ENCODE measurements around the gene MED25. TPM values are rescaled to one million over a fixed set of nuclear protein-coding genes. Genes with fewer than 3 reads are reported as not detected.

The MED25 gene
- total RNA-seq, 1 experiment from 2014 or later = 93.0 TPM

DNA sequence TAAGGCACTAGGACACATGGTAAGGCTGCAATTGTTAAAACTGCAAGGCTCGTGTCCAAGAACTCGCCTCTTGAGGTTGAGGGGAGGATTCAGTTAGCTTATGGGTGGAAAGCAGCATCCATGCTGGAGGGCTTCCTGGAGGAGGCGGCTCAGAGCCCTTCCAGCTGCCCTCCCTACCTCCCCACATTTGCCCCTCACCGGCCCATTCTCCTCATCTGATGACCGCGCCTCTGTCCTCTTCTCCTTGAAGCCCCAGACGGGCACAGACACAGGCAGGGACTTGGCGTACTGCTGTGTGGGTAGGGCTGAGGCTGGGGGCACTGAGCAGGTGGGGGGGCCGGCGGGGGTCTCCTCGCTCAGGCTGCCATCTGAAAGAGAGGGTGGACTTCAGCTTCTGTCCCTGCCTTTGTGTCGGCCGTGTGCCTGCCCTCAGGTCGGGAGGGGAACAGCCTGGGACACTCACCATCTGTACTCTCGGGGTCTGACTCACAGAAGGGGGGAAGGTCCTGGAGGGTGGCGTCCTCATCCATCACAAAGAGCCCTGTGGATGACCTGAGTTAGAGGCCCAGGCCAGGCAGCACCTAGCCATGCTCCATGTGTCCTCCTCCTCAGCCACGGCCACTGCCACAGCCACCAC is 53.4 kb downstream of the MED25 start:
- H3K4me1 ChIP-seq (ENCODE audit: insufficient read depth, low read length, poor library complexity, severe bottlenecking) = peaks cover 24% of the 10 kb centered on the region
- H3K9me3 ChIP-seq (ENCODE audit: low read depth, low read length, poor library complexity, severe bottlenecking) = no peaks in the 10 kb centered on the region
- H3K36me3 ChIP-seq (ENCODE audit: insufficient read depth, low read length, poor library complexity, severe bottlenecking) = peaks cover 7% of the 10 kb centered on the region
- no TSS peak for BruUV-seq (replicated peaks)
- H3K27ac ChIP-seq (ENCODE audit: low read depth, low read length, poor library complexity, severe bottlenecking) = no peak overlapping the region
- CTCF ChIA-PET = interaction anchor here (0.6 kb wide), 1 partner anchor 13 kb away, joined by 6 read pairs; no protein-coding TSS in a partner anchor
- H3K4me3 ChIP-seq (ENCODE audit: low read depth, low read length, poor library complexity, severe bottlenecking) = no peak overlapping the region
- POLR2A ChIA-PET (ENCODE audit: low non-redundant PET) = no interaction called here
- TF ChIP-seq CTCF (conservative IDR thresholded peaks at IDR 0.05; ENCODE audit: low read depth, low read length) (no peak), EZH2 (IDR thresholded peaks at IDR 0.05; ENCODE audit: borderline replicate concordance, low read depth, low read length, poor library complexity, severe bottlenecking) (no peak)
- no peaks in the 10 kb centered on the region for H3K27me3 ChIP-seq (replicated peaks; ENCODE audit: insufficient read depth, low read depth, low read length, poor library complexity)
- intact Hi-C loops (cut with micrococcal nuclease; ENCODE audit: unreplicated experiment) = loop anchor here (10.0 kb wide), 1 partner anchor 377 kb away; the partner anchor contains the start of gene RPS11
- DNase-seq (ENCODE audit: low spot score) = no peak

GRCh38 chr19:49872245-49873128 is 54.4 kb downstream of the MED25 start:
- peaks cover 21% of the 10 kb centered on the region for H3K4me1 ChIP-seq (ENCODE audit: insufficient read depth, low read length, poor library complexity, severe bottlenecking)
- no peak overlapping the region for H3K27ac ChIP-seq (ENCODE audit: low read depth, low read length, poor library complexity, severe bottlenecking)
- H3K4me3 ChIP-seq (ENCODE audit: low read depth, low read length, poor library complexity, severe bottlenecking) = no peak overlapping the region
- intact Hi-C loops (cut with micrococcal nuclease; ENCODE audit: unreplicated experiment) = loop anchor here (10.0 kb wide), 1 partner anchor 378 kb away; the partner anchor contains the start of gene RPS11
- POLR2A ChIA-PET (ENCODE audit: low non-redundant PET) = no interaction called here
- DNase-seq (ENCODE audit: low spot score) = no peak
- H3K27me3 ChIP-seq (replicated peaks; ENCODE audit: insufficient read depth, low read depth, low read length, poor library complexity) = no peaks in the 10 kb centered on the region
- TF ChIP-seq CTCF (conservative IDR thresholded peaks at IDR 0.05; ENCODE audit: low read depth, low read length) (no peak), EZH2 (IDR thresholded peaks at IDR 0.05; ENCODE audit: borderline replicate concordance, low read depth, low read length, poor library complexity, severe bottlenecking) (no peak)
- BruUV-seq (replicated peaks) = no TSS peak
- H3K9me3 ChIP-seq (ENCODE audit: low read depth, low read length, poor library complexity, severe bottlenecking) = no peaks in the 10 kb centered on the region
- CTCF ChIA-PET = no interaction called here
- peaks cover 7% of the 10 kb centered on the region for H3K36me3 ChIP-seq (ENCODE audit: insufficient read depth, low read length, poor library complexity, severe bottlenecking)

DNA sequence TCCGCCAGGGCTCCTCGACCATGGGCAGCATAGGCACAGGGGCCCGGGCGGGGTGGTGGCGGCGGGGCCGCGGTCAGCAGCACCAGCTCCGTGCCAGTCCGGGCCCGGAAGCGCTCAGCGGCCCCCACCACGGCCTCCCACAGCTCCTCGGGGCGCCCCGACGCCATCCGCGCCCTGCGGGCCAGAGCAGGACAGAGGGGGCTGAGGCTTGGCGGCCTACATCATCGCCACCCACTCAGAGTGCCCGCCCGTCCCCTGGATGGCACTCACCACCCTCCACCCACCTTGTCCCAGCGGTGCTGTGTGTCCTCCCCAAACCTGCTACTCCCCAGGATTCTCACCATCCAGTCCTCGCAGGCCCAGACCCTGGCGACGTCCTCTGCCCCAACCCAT is 55.0 kb downstream of the MED25 start:
- POLR2A ChIA-PET (ENCODE audit: low non-redundant PET) = no interaction called here
- DNase-seq (ENCODE audit: low spot score) = no peak
- no peak overlapping the region for H3K4me3 ChIP-seq (ENCODE audit: low read depth, low read length, poor library complexity, severe bottlenecking)
- intact Hi-C loops (cut with micrococcal nuclease; ENCODE audit: unreplicated experiment) = loop anchor here (10.0 kb wide), 1 partner anchor 378 kb away; the partner anchor contains the start of gene RPS11
- H3K27ac ChIP-seq (ENCODE audit: low read depth, low read length, poor library complexity, severe bottlenecking) = no peak overlapping the region
- CTCF ChIA-PET = no interaction called here
- peaks cover 21% of the 10 kb centered on the region for H3K4me1 ChIP-seq (ENCODE audit: insufficient read depth, low read length, poor library complexity, severe bottlenecking)
- H3K9me3 ChIP-seq (ENCODE audit: low read depth, low read length, poor library complexity, severe bottlenecking) = no peaks in the 10 kb centered on the region
- H3K27me3 ChIP-seq (replicated peaks; ENCODE audit: insufficient read depth, low read depth, low read length, poor library complexity) = no peaks in the 10 kb centered on the region
- no peak for TF ChIP-seq EZH2 (IDR thresholded peaks at IDR 0.05; ENCODE audit: borderline replicate concordance, low read depth, low read length, poor library complexity, severe bottlenecking)
- TF ChIP-seq CTCF (conservative IDR thresholded peaks at IDR 0.05; ENCODE audit: low read depth, low read length) = no peak
- BruUV-seq (replicated peaks) = no TSS peak
- peaks cover 7% of the 10 kb centered on the region for H3K36me3 ChIP-seq (ENCODE audit: insufficient read depth, low read length, poor library complexity, severe bottlenecking)
